PC-9 (cell line): ENCODE measurements around the gene ABHD5. TPM values are rescaled to one million over a fixed set of nuclear protein-coding genes. Genes with fewer than 3 reads are reported as not detected.

ENCODE experiments used
- BruUV-seq: library from RNA; stranded (reverse); fragments of 400-500 nt; replicated peaks from 2 replicates; lab custom pipeline; 2021; lab: Mats Ljungman, UMichigan
- CTCF ChIA-PET: fragments of 300-600 bp; sonication (Branson Sonifier 250); formaldehyde crosslinking; loops from one replicate; lab custom pipeline; 2022; ENCODE audit warnings: antibody characterized with exemption; lab: Charles Lee
- POLR2A ChIA-PET: fragments of 300-600 bp; sonication (Branson Sonifier 250); formaldehyde crosslinking; loops from one replicate; lab custom pipeline; 2022; ENCODE audit warnings: antibody characterized with exemption; ENCODE audit not compliant: unreplicated experiment; lab: Charles Lee
- DNase-seq, 2 experiments: peaks; one replicate each; pipeline versions ENCODE4 v3.0.0 to v3.0.0-alpha.2; 2015 to 2022; ENCODE audit warnings: mixed read lengths in 1 of 2
- H2AFZ ChIP-seq: fragments of 200-600 bp; sonication (generic); 2 replicates; pipeline ENCODE4 v1.8.1; 2017; ENCODE audit warnings: antibody characterized with exemption
- H3F3A ChIP-seq: fragments of 200-600 bp; sonication (generic); 2 replicates; pipeline ENCODE4 v1.8.1; 2017; ENCODE audit warnings: antibody characterized with exemption, mild to moderate bottlenecking, low read depth; ENCODE audit not compliant: insufficient read depth
- H3K27ac ChIP-seq: fragments of 200-600 bp; sonication (generic); 2 replicates; pipeline ENCODE4 v1.6.1; 2016; ENCODE audit warnings: mixed run types
- H3K27me3 ChIP-seq: fragments of 200-600 bp; sonication (generic); 2 replicates; pipeline ENCODE4 v1.6.1; 2016; ENCODE audit warnings: low read depth, mixed run types; ENCODE audit not compliant: insufficient read depth
- H3K36me3 ChIP-seq: fragments of 200-600 bp; sonication (generic); 2 replicates; pipeline ENCODE4 v1.6.1; 2016; ENCODE audit warnings: low read depth, mixed run types
- H3K4me1 ChIP-seq: fragments of 200-600 bp; sonication (generic); replicated peaks from 2 replicates; pipeline ENCODE4 v1.6.1; 2016; ENCODE audit warnings: mixed run types; ENCODE audit not compliant: insufficient read depth
- H3K4me2 ChIP-seq: fragments of 200-600 bp; sonication (generic); 2 replicates; pipeline ENCODE4 v1.6.1; 2017; ENCODE audit warnings: mixed run types
- H3K4me3 ChIP-seq: fragments of 200-600 bp; sonication (generic); 2 replicates; pipeline ENCODE4 v1.6.1; 2016; ENCODE audit warnings: mixed run types
- H3K79me2 ChIP-seq: fragments of 200-600 bp; sonication (generic); 2 replicates; pipeline ENCODE4 v1.6.1; 2017; ENCODE audit warnings: low read depth, mixed run types
- H3K9me2 ChIP-seq: fragments of 200-600 bp; sonication (generic); 2 replicates; pipeline ENCODE4 v1.8.1; 2017; ENCODE audit warnings: mild to moderate bottlenecking; ENCODE audit not compliant: insufficient read depth
- H3K9me3 ChIP-seq: fragments of 200-600 bp; sonication (generic); 2 replicates; pipeline ENCODE4 v1.8.1; 2016; ENCODE audit warnings: low read depth; ENCODE audit not compliant: insufficient read depth
- H4K20me1 ChIP-seq: fragments of 200-600 bp; sonication (generic); 2 replicates; pipeline ENCODE4 v1.8.1; 2017; ENCODE audit not compliant: insufficient read depth
- CTCF ChIP-seq: fragments of 200-600 bp; sonication (generic); conservative IDR thresholded peaks from 2 replicates; pipeline ENCODE4 v1.6.1; 2017; ENCODE audit warnings: mixed run types, antibody characterized with exemption, mild to moderate bottlenecking, moderate library complexity
- EZH2 ChIP-seq: fragments of 200-600 bp; sonication (generic); IDR thresholded peaks from 2 replicates; pipeline ENCODE4 v1.8.0; 2017; ENCODE audit warnings: antibody characterized with exemption, low read depth
- intact Hi-C: fragments of 100-400 bp; cut with micrococcal nuclease; formaldehyde crosslinking; loops from one replicate; pipeline ENCODE4 v1.10.0; 2022; ENCODE audit not compliant: unreplicated experiment
- total RNA-seq: library from RNA; stranded (reverse); gene quantifications from 2 replicates; pipeline ENCODE4 v1.2.3, GENCODE V29; 2021

ABHD5 gene
- total RNA-seq, 1 experiment from 2014 or later = 19.9 TPM

GRCh38 chr3:43727930-43728329 is 37.2 kb downstream of the ABHD5 start:
- Histone ChIP-seq H3K9me2 (no peaks in the 10 kb centered on the region), H3K4me2 (no peak overlapping the region), H2AFZ (no peak overlapping the region), H3K36me3 (no peaks in the 10 kb centered on the region; the same call in 1 of the 2 replicates), H3K9me3 (no peaks in the 10 kb centered on the region), H3K4me3 (no peak overlapping the region), H3K27ac (no peak overlapping the region), H3K27me3 (no peaks in the 10 kb centered on the region), H3F3A (peaks cover 6% of the 10 kb centered on the region; the same call in 1 of the 2 replicates), H4K20me1 (no peaks in the 10 kb centered on the region), H3K79me2 (no peaks in the 10 kb centered on the region), H3K4me1 (peaks cover 6% of the 10 kb centered on the region)
- ChIA-PET POLR2A (no interaction called here), CTCF (no interaction called here)
- BruUV-seq = no TSS peak
- intact Hi-C loops = no loop called here
- no peak for DNase-seq
- no peak for TF ChIP-seq EZH2
- TF ChIP-seq CTCF = no peak

DNA sequence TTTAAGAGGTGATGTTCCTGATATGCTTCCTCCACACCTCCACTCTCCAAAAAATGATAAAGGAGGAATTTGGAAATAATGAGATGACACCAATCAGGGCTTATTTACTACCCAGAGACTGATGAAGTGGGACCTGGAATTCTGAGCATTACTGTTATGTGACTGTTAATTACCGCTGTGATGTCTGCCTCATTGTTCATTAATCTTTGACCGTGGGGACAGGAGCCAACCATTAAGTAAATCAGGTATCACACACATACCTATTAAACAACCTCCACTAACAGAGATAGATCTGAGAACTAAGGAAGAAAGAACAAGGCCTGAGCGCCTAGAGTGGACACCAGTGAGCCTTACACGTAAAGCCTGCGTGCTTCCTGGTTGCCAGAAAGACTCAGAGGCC is 37.7 kb downstream of the ABHD5 start:
- CTCF ChIA-PET = no interaction called here
- H2AFZ ChIP-seq = no peak overlapping the region
- H4K20me1 ChIP-seq = no peaks in the 10 kb centered on the region
- no peaks in the 10 kb centered on the region for H3K9me3 ChIP-seq
- POLR2A ChIA-PET = no interaction called here
- H3F3A ChIP-seq = 0 out of 2 replicates have a peak, but pooled peaks cover 2% of the 10 kb centered on the region
- no peaks in the 10 kb centered on the region; the same call in 1 of the 2 replicates for H3K36me3 ChIP-seq
- BruUV-seq = no TSS peak
- TF ChIP-seq EZH2 = no peak
- no peak for TF ChIP-seq CTCF
- H3K27me3 ChIP-seq = no peaks in the 10 kb centered on the region
- H3K4me2 ChIP-seq = no peak overlapping the region
- DNase-seq = no peak
- no peaks in the 10 kb centered on the region for H3K79me2 ChIP-seq
- H3K27ac ChIP-seq = no peak overlapping the region
- no peak overlapping the region for H3K4me3 ChIP-seq
- no peaks in the 10 kb centered on the region for H3K9me2 ChIP-seq
- H3K4me1 ChIP-seq = peaks cover under 1% of the 10 kb centered on the region; the same call in 1 of the 2 replicates
- intact Hi-C loops = no loop called here

DNA sequence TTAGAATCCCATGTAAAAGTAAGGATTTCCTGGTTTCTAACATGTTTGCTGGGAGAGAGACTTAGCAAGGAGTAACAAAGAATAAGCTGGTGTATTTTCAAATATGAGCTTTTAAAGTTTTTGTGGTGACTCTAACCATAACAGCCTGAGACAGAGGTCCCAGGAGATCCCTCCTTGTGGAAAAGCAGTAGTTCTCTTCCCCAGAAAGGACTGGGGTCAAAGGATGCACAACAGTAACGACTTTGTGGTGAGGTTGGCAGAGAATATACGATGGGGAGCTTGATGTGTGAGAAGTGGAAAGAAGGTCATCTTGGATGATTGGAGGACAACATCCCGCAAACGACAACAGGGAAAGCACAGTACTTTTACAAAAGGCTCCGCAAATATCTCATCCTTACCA is 38.2 kb downstream of the ABHD5 start:
- Histone ChIP-seq H3K4me2 (no peak overlapping the region), H3K27me3 (no peaks in the 10 kb centered on the region), H3K4me1 (no peaks in the 10 kb centered on the region), H4K20me1 (no peaks in the 10 kb centered on the region), H3K9me2 (no peaks in the 10 kb centered on the region), H3K36me3 (no peaks in the 10 kb centered on the region), H2AFZ (no peak overlapping the region), H3K27ac (no peak overlapping the region), H3K79me2 (no peaks in the 10 kb centered on the region), H3K9me3 (no peaks in the 10 kb centered on the region), H3F3A (no peaks in the 10 kb centered on the region), H3K4me3 (no peak overlapping the region)
- no TSS peak for BruUV-seq
- ChIA-PET POLR2A (interaction anchor here (0.5 kb wide), 1 partner anchor 21 kb away, joined by 11 read pairs; no protein-coding TSS in a partner anchor), CTCF (no interaction called here)
- no peak for DNase-seq
- intact Hi-C loops = no loop called here
- no peak for TF ChIP-seq CTCF
- TF ChIP-seq EZH2 = no peak
